B cell (primary cell): Measurements from ENCODE around the gene IQGAP1. TPM values are rescaled to one million over a fixed set of nuclear protein-coding genes. Genes with fewer than 3 reads are reported as not detected.

Experiments
- ATAC-seq: fragments of 200-7000 bp; cut with Tn5 transposase; one replicate; pipeline ENCODE4 v1.10.0; 2021; ENCODE audit warnings: low read depth, mild to moderate bottlenecking, moderate number of reproducible peaks, moderate library complexity
- CTCF ChIA-PET: fragments of 350-600 bp; sonication (Branson Sonifier 250); formaldehyde crosslinking; loops from one replicate; lab custom pipeline; 2021; ENCODE audit warnings: antibody characterized with exemption, inconsistent platforms; lab: Charles Lee
- POLR2A ChIA-PET: fragments of 350-600 bp; sonication (Branson Sonifier 250); formaldehyde crosslinking; loops from one replicate; lab custom pipeline; 2021; ENCODE audit warnings: antibody characterized with exemption; lab: Charles Lee
- DNase-seq: peaks from one replicate; pipeline ENCODE4 v3.0.0; 2013
- H2AFZ ChIP-seq: 2 replicates; pipeline ENCODE4 v1.6.1; 2012; ENCODE audit warnings: mild to moderate bottlenecking, low read depth, low read length; ENCODE audit not compliant: insufficient read depth, poor library complexity, severe bottlenecking
- H3K27ac ChIP-seq, 2 donors: 1 replicate in 1 of 2; 2 replicates in 1 of 2; pipeline ENCODE4 v1.5.1; 2012 to 2013; ENCODE audit warnings: low read length in 2 of 2, mild to moderate bottlenecking in 2 of 2, moderate library complexity in 1 of 2
- H3K27me3 ChIP-seq, 4 experiments: fragments of 200-600 bp in 1 of 4; sonication (generic) in 1 of 4; replicated peaks in 1 of 4; 1 replicate in 2 of 4; 2 replicates in 2 of 4; pipeline versions ENCODE4 v1.6.1 to v1.7.0; 2013 to 2016; ENCODE audit warnings: low read length in 3 of 4, mild to moderate bottlenecking in 2 of 4, mixed read lengths in 1 of 4, moderate library complexity in 1 of 4; ENCODE audit not compliant: insufficient read depth in 4 of 4, control insufficient read depth in 3 of 4; ENCODE audit errors: control extremely low read depth in 1 of 4
- H3K36me3 ChIP-seq, 2 experiments: replicated peaks in 1 of 2; 1 replicate in 1 of 2; 2 replicates in 1 of 2; pipeline versions ENCODE4 v1.6.1 to v1.7.1; 2013; ENCODE audit warnings: low read length in 1 of 2; ENCODE audit not compliant: insufficient read depth in 2 of 2, control insufficient read depth in 1 of 2; ENCODE audit errors: control extremely low read depth in 1 of 2, extremely low read depth in 1 of 2
- H3K4me1 ChIP-seq, 2 donors: fragments of 200-600 bp in 1 of 2; sonication (generic) in 1 of 2; 1 replicate in 1 of 2; 2 replicates in 1 of 2; pipeline versions ENCODE4 v1.5.1 to v1.6.1; 2013 to 2017; ENCODE audit warnings: low read length in 2 of 2; ENCODE audit not compliant: control insufficient read depth in 2 of 2, insufficient read depth in 2 of 2
- H3K4me2 ChIP-seq: replicated peaks from 2 replicates; pipeline ENCODE3; 2012; ENCODE audit warnings: mild to moderate bottlenecking, low read depth, low read length; ENCODE audit not compliant: poor library complexity, severe bottlenecking
- H3K4me3 ChIP-seq, 5 experiments: fragments of 200-600 bp in 1 of 5; sonication (generic) in 1 of 5; 1 replicate in 3 of 5; 2 replicates in 2 of 5; pipeline versions ENCODE4 v1.5.1 to v1.7.0; 2011 to 2016; ENCODE audit warnings: low read length in 4 of 5, mild to moderate bottlenecking in 4 of 5, low read depth in 2 of 5, control low read depth in 1 of 5, moderate library complexity in 1 of 5; ENCODE audit not compliant: insufficient read depth in 1 of 5; ENCODE audit errors: control extremely low read depth in 1 of 5, extremely low read depth in 1 of 5
- H3K79me2 ChIP-seq: fragments of 200-600 bp; sonication (generic); one replicate; pipeline ENCODE4 v1.6.0; 2016; ENCODE audit warnings: low read length; ENCODE audit not compliant: control insufficient read depth, insufficient read depth
- H3K9ac ChIP-seq: fragments of 200-600 bp; sonication (generic); 2 replicates; pipeline ENCODE4 v1.6.1; 2017; ENCODE audit warnings: mild to moderate bottlenecking, low read length, moderate library complexity
- H3K9me3 ChIP-seq, 3 donors: one replicate each; pipeline versions ENCODE4 v1.6.1 to v1.7.1; 2013; ENCODE audit warnings: low read length in 2 of 3; ENCODE audit not compliant: control insufficient read depth in 2 of 3, insufficient read depth in 1 of 3; ENCODE audit errors: control extremely low read depth in 1 of 3
- H4K20me1 ChIP-seq: 2 replicates; pipeline ENCODE4 v1.6.0; 2012; ENCODE audit warnings: mild to moderate bottlenecking, low read length; ENCODE audit not compliant: insufficient read depth, control insufficient read depth, poor library complexity, severe bottlenecking
- H3K27ac Mint-ChIP-seq: one replicate; pipeline ENCODE4 v1.8.0; 2021; ENCODE audit warnings: mixed read lengths
- H3K27me3 Mint-ChIP-seq: one replicate; pipeline ENCODE4 v1.8.0; 2021; ENCODE audit warnings: mixed read lengths
- H3K4me1 Mint-ChIP-seq: one replicate; pipeline ENCODE4 v1.8.0; 2021; ENCODE audit warnings: mixed read lengths
- H3K4me3 Mint-ChIP-seq: one replicate; pipeline ENCODE4 v1.8.0; 2021; ENCODE audit warnings: mixed read lengths
- H3K9me3 Mint-ChIP-seq: one replicate; pipeline ENCODE4 v1.8.0; 2022; ENCODE audit warnings: mixed read lengths; ENCODE audit not compliant: insufficient read depth
- EZH2 ChIP-seq: IDR thresholded peaks from 2 replicates; pipeline ENCODE4 v1.6.1; 2012; ENCODE audit warnings: borderline replicate concordance, low read depth, mild to moderate bottlenecking, moderate library complexity, low read length; ENCODE audit not compliant: insufficient read depth, poor library complexity, severe bottlenecking
- WGBS: methylation state at CpG from one replicate; pipeline ENCODE4 v1.1.5; 2013; ENCODE audit warnings: missing lambda C conversion rate; ENCODE audit not compliant: insufficient coverage; 5-methylcytosine and 5-hydroxymethylcytosine counted together
- intact Hi-C: fragments of 100-400 bp; cut with micrococcal nuclease; formaldehyde crosslinking; loops from one replicate; pipeline ENCODE4 v1.10.0; 2022
- polyA plus RNA-seq: library from polyadenylated mRNA; depleted of rRNA; stranded (reverse); fragments of >200 nt; gene quantifications from 2 replicates; pipeline ENCODE4 v1.2.3, GENCODE V29; 2012
- total RNA-seq, 2 donors: library from RNA; stranded (reverse); fragments of 120-200 nt in 1 of 2; gene quantifications; 1 replicate in 1 of 2; 2 replicates in 1 of 2; pipeline versions ENCODE4 v1.2.3 to v1.2.4, GENCODE V29; 2013 to 2022
- TF ChIP-seq, protein P1 (sequence below): fragments of 200-600 bp; IDR thresholded peaks from one replicate; pipeline ENCODE4 v1.8.0; 2022; ENCODE audit warnings: antibody characterized with exemption, mild to moderate bottlenecking

Gene IQGAP1
- total and polyA plus RNA-seq, 2 donors (not counting 1 experiment from before 2014, with no cell fraction given): 49.7 to 216 TPM

DNA sequence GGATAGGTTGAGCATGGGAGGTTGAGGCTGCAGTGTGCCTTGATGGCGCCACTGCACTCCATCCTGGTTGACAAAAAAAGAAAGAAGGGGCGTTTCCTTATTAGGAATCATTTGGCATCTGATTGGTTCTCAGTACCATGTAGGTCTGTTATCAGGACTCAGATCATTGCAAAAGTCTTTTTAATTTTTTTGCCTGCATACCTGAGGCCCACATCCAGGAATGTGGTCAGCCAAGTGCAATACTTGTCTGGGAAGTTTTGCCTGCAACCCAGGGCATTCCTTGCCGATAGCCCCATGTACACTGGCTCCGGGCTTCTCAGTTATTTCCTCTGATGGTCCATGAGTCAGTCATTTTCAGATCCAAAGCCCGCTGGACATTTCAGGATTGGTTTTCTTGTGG is 91.6 kb downstream of the IQGAP1 start:
- Mint-ChIP-seq H3K27me3 (no peaks in the 10 kb centered on the region), H3K9me3 (no peaks in the 10 kb centered on the region), H3K27ac (no peak overlapping the region), H3K4me1 (peaks cover 36% of the 10 kb centered on the region), H3K4me3 (no peak overlapping the region)
- DNase-seq (no peak), ATAC-seq (no peak)
- H3K4me3 ChIP-seq: no peak overlapping the region
- TF ChIP-seq EZH2: no peak
- TF ChIP-seq, protein P1, sequence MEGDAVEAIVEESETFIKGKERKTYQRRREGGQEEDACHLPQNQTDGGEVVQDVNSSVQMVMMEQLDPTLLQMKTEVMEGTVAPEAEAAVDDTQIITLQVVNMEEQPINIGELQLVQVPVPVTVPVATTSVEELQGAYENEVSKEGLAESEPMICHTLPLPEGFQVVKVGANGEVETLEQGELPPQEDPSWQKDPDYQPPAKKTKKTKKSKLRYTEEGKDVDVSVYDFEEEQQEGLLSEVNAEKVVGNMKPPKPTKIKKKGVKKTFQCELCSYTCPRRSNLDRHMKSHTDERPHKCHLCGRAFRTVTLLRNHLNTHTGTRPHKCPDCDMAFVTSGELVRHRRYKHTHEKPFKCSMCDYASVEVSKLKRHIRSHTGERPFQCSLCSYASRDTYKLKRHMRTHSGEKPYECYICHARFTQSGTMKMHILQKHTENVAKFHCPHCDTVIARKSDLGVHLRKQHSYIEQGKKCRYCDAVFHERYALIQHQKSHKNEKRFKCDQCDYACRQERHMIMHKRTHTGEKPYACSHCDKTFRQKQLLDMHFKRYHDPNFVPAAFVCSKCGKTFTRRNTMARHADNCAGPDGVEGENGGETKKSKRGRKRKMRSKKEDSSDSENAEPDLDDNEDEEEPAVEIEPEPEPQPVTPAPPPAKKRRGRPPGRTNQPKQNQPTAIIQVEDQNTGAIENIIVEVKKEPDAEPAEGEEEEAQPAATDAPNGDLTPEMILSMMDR: no peak
- H3K4me1 ChIP-seq: peaks cover 34 to 45% of the 10 kb centered on the region in 2 donors
- no peaks in the 10 kb centered on the region for H3K79me2 ChIP-seq
- H3K27me3 ChIP-seq: no peaks in the 10 kb centered on the region
- H3K27ac ChIP-seq: peak overlapping the region in 1 of 2 donors; percentile 18
- WGBS: 92% methylated on average over 3 of the region's 5 CpGs
- no peaks in the 10 kb centered on the region for H3K9me3 ChIP-seq
- CTCF ChIA-PET: interaction anchor here (2.4 to 4.7 kb wide), 3 partner anchors 118 to 159 kb away, joined by 7 to 89 read pairs (median 24); no protein-coding TSS in a partner anchor
- no peak overlapping the region for H3K9ac ChIP-seq
- H4K20me1 ChIP-seq: no peaks in the 10 kb centered on the region
- POLR2A ChIA-PET: no interaction called here
- intact Hi-C loops: no loop called here
- H3K36me3 ChIP-seq: peaks cover 17 to 67% of the 10 kb centered on the region in 2 experiments
- H3K4me2 ChIP-seq: peak overlapping the region; percentile 21
- no peak overlapping the region for H2AFZ ChIP-seq

DNA sequence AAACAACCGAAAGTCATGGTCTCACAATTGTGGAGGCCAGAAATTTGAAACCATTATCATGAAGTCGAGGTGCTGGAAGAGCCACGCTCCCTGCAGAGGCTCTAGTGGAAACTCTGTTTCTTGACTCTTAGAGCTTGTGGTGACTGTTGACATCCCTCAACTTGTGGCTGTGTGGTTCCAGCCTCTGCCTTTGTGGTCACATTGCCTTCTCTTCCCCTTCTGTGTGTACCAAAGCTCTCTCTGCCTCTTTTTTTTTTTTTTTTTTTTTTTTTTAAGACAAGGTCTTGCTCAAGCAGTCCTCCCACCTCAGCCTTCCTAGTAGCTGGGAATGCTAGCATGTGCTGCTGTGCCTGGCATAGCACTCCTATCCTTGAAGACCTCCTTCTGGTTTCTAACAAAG is 93.0 kb downstream of the IQGAP1 start:
- ATAC-seq (peak; percentile 55), DNase-seq (peak; percentile 58)
- Histone ChIP-seq H3K4me1 (peaks cover 34 to 45% of the 10 kb centered on the region in 2 donors), H3K9ac (no peak overlapping the region), H4K20me1 (no peaks in the 10 kb centered on the region), H3K27me3 (no peaks in the 10 kb centered on the region), H2AFZ (no peak overlapping the region), H3K4me3 (no peak overlapping the region), H3K79me2 (peaks cover 5% of the 10 kb centered on the region), H3K9me3 (no peaks in the 10 kb centered on the region), H3K4me2 (peak overlapping the region; percentile 20), H3K36me3 (peaks cover 20 to 76% of the 10 kb centered on the region in 2 experiments), H3K27ac (no peak overlapping the region)
- H3K27me3 Mint-ChIP-seq: no peaks in the 10 kb centered on the region
- H3K4me3 Mint-ChIP-seq: peak overlapping the region; percentile 56
- intact Hi-C loops: no loop called here
- no peaks in the 10 kb centered on the region for H3K9me3 Mint-ChIP-seq
- peak overlapping the region; percentile 77 for H3K27ac Mint-ChIP-seq
- H3K4me1 Mint-ChIP-seq: peaks cover 36% of the 10 kb centered on the region
- POLR2A ChIA-PET: no interaction called here
- WGBS: 17% methylated on average over 3 of the region's 3 CpGs
- CTCF ChIA-PET: interaction anchor here (0.7 to 4.7 kb wide), 23 partner anchors 9 to 453 kb away, joined by 3 to 89 read pairs (median 4); no protein-coding TSS in a partner anchor
- TF ChIP-seq EZH2: no peak
- TF ChIP-seq, protein P1: no peak
